Calu3 (cell line): ENCODE data around the gene ELN. TPM values are rescaled to one million over a fixed set of nuclear protein-coding genes. Genes with fewer than 3 reads are reported as not detected.

Experiments
- BruUV-seq: library from RNA; stranded (reverse); fragments of 400-500 nt; replicated peaks from 2 replicates; lab custom pipeline; 2021; lab: Mats Ljungman, UMichigan
- CTCF ChIA-PET: fragments of 300-600 bp; sonication (Branson Sonifier 250); formaldehyde crosslinking; loops from one replicate; lab custom pipeline; 2022; ENCODE audit warnings: antibody characterized with exemption; lab: Charles Lee
- DNase-seq: peaks from one replicate; pipeline ENCODE4 v3.0.0; 2022
- H3K27ac Mint-ChIP-seq: one replicate; pipeline ENCODE4 v1.8.0; 2022; ENCODE audit warnings: mixed read lengths; ENCODE audit not compliant: unreplicated experiment
- H3K27me3 Mint-ChIP-seq: one replicate; pipeline ENCODE4 v1.8.0; 2022; ENCODE audit warnings: mixed read lengths; ENCODE audit not compliant: unreplicated experiment
- H3K36me3 Mint-ChIP-seq: one replicate; pipeline ENCODE4 v1.8.0; 2022; ENCODE audit warnings: mild to moderate bottlenecking, moderate library complexity, mixed read lengths; ENCODE audit not compliant: insufficient read depth, unreplicated experiment
- H3K4me1 Mint-ChIP-seq: one replicate; pipeline ENCODE4 v1.8.0; 2022; ENCODE audit warnings: mild to moderate bottlenecking, low read depth, mixed read lengths; ENCODE audit not compliant: unreplicated experiment
- H3K4me3 Mint-ChIP-seq: one replicate; pipeline ENCODE4 v1.8.0; 2022; ENCODE audit warnings: mild to moderate bottlenecking, low read depth, moderate library complexity, mixed read lengths; ENCODE audit not compliant: unreplicated experiment
- H3K9me3 Mint-ChIP-seq: one replicate; pipeline ENCODE4 v1.8.0; 2022; ENCODE audit warnings: low read depth, mixed read lengths; ENCODE audit not compliant: unreplicated experiment
- CTCF ChIP-seq: fragments of 200-600 bp; IDR thresholded peaks from one replicate; pipeline ENCODE4 v1.8.0; 2022; ENCODE audit warnings: antibody characterized with exemption; ENCODE audit not compliant: unreplicated experiment
- intact Hi-C: fragments of 100-400 bp; cut with micrococcal nuclease; formaldehyde crosslinking; loops from one replicate; pipeline ENCODE4 v1.10.0; 2022; ENCODE audit not compliant: unreplicated experiment
- total RNA-seq: library from RNA; stranded (reverse); gene quantifications from 2 replicates; pipeline ENCODE4 v1.2.3, GENCODE V29; 2022

Gene ELN
- total RNA-seq, 1 experiment from 2014 or later, result 0.42 TPM

GRCh38 chr7:74026903-74027682 is 880 bp upstream of the ELN start:
- Mint-ChIP-seq H3K36me3 (peaks cover 5% of the 10 kb centered on the region), H3K4me3 (no peak overlapping the region), H3K27me3 (peaks cover 68% of the 10 kb centered on the region), H3K4me1 (peaks cover 7% of the 10 kb centered on the region), H3K9me3 (no peaks in the 10 kb centered on the region), H3K27ac (no peak overlapping the region)
- DNase-seq, result peak; percentile 70
- intact Hi-C loops, result loop anchor here (5.0 kb wide), 1 partner anchor 160 kb away; no protein-coding TSS in a partner anchor
- CTCF ChIA-PET, result interaction anchor here (0.6 to 2.1 kb wide), 11 partner anchors 11 to 368 kb away, joined by 3 to 8 read pairs (median 4); no protein-coding TSS in a partner anchor
- no TSS peak for BruUV-seq
- peak; percentile 78 for TF ChIP-seq CTCF

DNA sequence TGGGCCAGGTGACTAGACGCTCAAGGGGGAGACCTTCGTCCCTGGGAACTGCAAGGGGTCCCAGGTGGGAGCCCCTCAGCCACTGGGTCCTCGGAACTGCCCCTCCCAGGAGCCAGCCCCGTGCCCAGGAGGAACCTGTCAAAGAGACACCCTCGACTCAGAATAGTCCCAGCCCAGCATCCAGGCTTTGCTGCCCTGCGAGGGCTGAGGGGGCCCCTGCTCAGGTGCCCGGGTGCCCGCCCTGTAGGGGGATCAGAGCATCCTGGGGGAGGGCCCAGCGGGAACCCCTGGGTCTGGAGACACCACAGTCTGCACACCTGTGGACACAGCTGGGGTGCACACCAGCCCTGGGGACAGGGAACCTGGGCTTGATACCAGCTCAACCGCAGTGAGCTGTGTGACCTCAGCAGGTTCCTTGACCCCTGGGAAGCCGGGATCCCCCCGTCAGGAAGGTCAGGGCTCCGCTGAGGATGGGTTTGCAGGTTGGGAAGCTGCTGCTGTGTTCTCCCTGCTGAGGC is 407 bp downstream of the ELN start:
- Mint-ChIP-seq H3K27ac (no peak overlapping the region), H3K27me3 (peaks cover 73% of the 10 kb centered on the region), H3K9me3 (no peaks in the 10 kb centered on the region), H3K4me3 (no peak overlapping the region), H3K4me1 (peaks cover 7% of the 10 kb centered on the region), H3K36me3 (peaks cover 5% of the 10 kb centered on the region)
- no TSS peak for BruUV-seq
- intact Hi-C loops, result loop anchor here (5.0 kb wide), 1 partner anchor 161 kb away; no protein-coding TSS in a partner anchor
- CTCF ChIA-PET, result no interaction called here
- TF ChIP-seq CTCF, result no peak
- DNase-seq, result no peak

DNA sequence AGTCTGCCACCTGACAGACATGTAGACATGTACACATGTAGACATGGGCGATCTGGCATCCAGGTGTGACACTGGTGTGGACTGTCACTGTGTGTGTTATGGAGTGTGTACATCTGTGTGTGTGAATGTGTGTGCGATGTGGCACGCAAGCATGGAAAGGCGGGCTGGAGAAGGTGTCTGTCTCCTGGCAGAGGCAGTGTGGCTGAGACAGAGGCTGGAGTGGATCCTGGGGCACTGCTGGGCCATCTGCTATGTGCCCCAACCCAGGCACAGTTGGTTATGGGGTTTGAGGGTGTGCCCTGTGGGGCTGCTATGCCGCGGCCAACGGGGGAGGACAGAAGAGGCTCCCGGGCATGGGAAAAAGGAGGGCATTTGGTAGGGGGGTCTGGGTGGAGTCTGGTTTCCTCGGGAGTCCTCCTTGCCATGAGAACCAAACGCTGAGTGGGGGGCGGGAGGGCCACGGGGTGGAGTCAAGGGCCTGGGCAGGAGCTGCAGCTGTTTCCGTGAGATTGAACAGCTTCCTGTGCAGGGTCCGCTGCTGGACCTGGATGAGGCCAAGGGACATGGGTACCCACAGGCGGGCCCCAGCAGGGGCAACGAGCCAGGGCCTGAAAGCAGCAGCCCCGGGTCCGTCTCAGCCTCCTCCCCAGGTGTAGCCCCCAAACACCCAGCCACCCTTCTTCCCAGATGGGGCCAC is 1.3 kb downstream of the ELN start:
- Mint-ChIP-seq H3K9me3 (no peaks in the 10 kb centered on the region), H3K4me3 (no peak overlapping the region), H3K4me1 (peaks cover 7% of the 10 kb centered on the region), H3K27me3 (peaks cover 65% of the 10 kb centered on the region), H3K27ac (no peak overlapping the region), H3K36me3 (no peaks in the 10 kb centered on the region)
- intact Hi-C loops, result loop anchor here (5.0 kb wide), 1 partner anchor 162 kb away; no protein-coding TSS in a partner anchor
- TF ChIP-seq CTCF, result no peak
- no peak for DNase-seq
- no TSS peak for BruUV-seq
- CTCF ChIA-PET, result no interaction called here

DNA sequence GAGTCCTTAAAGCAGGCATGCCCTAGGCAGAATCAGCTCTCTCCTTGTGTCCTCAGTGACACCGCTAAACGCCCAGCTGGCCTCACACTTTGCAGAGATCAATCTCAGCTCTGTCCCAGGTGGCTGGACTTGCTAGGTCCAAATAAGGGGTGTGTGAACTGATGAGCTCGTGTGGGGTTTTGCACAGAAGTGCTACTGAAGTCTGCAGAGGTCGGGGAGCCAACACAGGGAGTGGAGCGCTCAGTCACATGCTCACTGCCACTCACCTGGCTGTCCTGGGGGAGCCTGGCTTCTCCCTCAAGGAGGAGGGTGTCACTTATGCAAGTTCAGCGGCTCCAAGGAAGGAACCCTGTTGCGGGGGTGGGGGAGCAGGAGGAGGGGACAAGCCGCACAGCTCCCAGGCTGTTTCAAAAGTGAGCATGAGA is 2.0 kb downstream of the ELN start:
- DNase-seq, result no peak
- CTCF ChIA-PET, result interaction anchor here (1.1 kb wide), 1 partner anchor 30 kb away, joined by 3 read pairs; no protein-coding TSS in a partner anchor
- H3K4me1 Mint-ChIP-seq, result peaks cover 7% of the 10 kb centered on the region
- no peaks in the 10 kb centered on the region for H3K9me3 Mint-ChIP-seq
- H3K36me3 Mint-ChIP-seq, result no peaks in the 10 kb centered on the region
- TF ChIP-seq CTCF, result no peak
- H3K4me3 Mint-ChIP-seq, result no peak overlapping the region
- peaks cover 62% of the 10 kb centered on the region for H3K27me3 Mint-ChIP-seq
- intact Hi-C loops, result loop anchor here (5.0 kb wide), 1 partner anchor 163 kb away; no protein-coding TSS in a partner anchor
- no peak overlapping the region for H3K27ac Mint-ChIP-seq
- BruUV-seq, result no TSS peak
